Measurements from ENCODE around the gene NDUFA11. TPM values are rescaled to one million over a fixed set of nuclear protein-coding genes. Genes with fewer than 3 reads are reported as not detected.

The NDUFA11 gene
- total RNA-seq, 1 donor from 2014 or later: 253 TPM

- Mint-ChIP-seq H3K27me3 (no peaks in the 10 kb centered on the region), H3K36me3 (peaks cover 10% of the 10 kb centered on the region), H3K9me3 (no peaks in the 10 kb centered on the region), H3K4me3 (no peak overlapping the region), H3K4me1 (ENCODE audit: unreplicated experiment) (peaks cover 5% of the 10 kb centered on the region), H3K27ac (no peak overlapping the region)
- TF ChIP-seq CTCF (conservative IDR thresholded peaks at IDR 0.05): no peak
- no peak for DNase-seq (ENCODE audit: extremely low spot score, unreplicated experiment)
Observed at GRCh38 chr19:5897189-5897969, 6.2 kb downstream of the NDUFA11 start.

DNA sequence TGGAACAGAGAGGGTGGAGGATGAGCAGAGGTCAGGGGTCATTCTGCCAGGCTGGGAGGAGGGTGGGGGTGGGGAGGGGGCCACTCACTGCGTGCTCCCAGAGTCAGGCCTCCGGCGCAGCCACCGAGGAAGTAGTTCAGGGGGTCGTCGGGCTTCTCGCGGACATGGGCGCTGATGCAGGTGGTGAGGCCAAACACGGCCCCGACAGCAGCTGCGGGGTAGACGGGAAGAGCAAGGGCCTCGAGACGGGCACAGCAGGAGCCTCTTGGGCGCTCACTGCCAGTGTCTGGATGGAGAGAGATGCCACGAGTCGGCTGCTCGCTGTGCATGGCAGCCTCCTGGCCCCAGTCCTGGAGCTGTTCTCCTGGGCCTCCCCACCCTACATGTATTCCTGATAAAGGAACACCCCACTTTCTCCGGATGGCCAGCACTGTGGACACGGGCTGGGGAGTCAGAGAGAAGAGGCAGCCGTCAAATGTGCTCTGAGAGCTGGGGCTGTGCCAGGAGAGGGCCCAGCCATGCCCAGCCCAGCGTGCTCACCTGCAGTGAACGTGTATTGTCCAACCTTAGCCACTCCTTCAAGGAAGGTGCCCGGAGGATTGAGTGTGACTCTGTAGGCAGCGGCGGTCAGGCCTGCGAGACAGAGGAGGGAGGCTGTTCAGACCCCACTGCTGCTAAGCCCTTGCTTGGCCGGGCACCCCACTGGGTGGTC, 7.1 kb downstream of the NDUFA11 start:
- H3K27ac Mint-ChIP-seq: no peak overlapping the region
- no peak for TF ChIP-seq CTCF (conservative IDR thresholded peaks at IDR 0.05)
- no peak overlapping the region for H3K4me3 Mint-ChIP-seq
- no peaks in the 10 kb centered on the region for H3K27me3 Mint-ChIP-seq
- H3K36me3 Mint-ChIP-seq: peaks cover 10% of the 10 kb centered on the region
- peaks cover 5% of the 10 kb centered on the region for H3K4me1 Mint-ChIP-seq (ENCODE audit: unreplicated experiment)
- H3K9me3 Mint-ChIP-seq: no peaks in the 10 kb centered on the region
- DNase-seq (ENCODE audit: extremely low spot score, unreplicated experiment): no peak

GRCh38 chr19:5895890-5896289, 7.7 kb downstream of the NDUFA11 start:
- no peak for DNase-seq (ENCODE audit: extremely low spot score, unreplicated experiment)
- Mint-ChIP-seq H3K9me3 (no peaks in the 10 kb centered on the region), H3K36me3 (peaks cover 6% of the 10 kb centered on the region), H3K4me1 (ENCODE audit: unreplicated experiment) (peaks cover under 1% of the 10 kb centered on the region), H3K27me3 (no peaks in the 10 kb centered on the region), H3K27ac (no peak overlapping the region), H3K4me3 (no peak overlapping the region)
- no peak for TF ChIP-seq CTCF (conservative IDR thresholded peaks at IDR 0.05)

GRCh38 chr19:5895409-5895808, 8.2 kb downstream of the NDUFA11 start:
- no peak for DNase-seq (ENCODE audit: extremely low spot score, unreplicated experiment)
- Mint-ChIP-seq H3K4me3 (no peak overlapping the region), H3K36me3 (peaks cover 6% of the 10 kb centered on the region), H3K4me1 (ENCODE audit: unreplicated experiment) (no peaks in the 10 kb centered on the region), H3K27me3 (no peaks in the 10 kb centered on the region), H3K9me3 (no peaks in the 10 kb centered on the region), H3K27ac (no peak overlapping the region)
- TF ChIP-seq CTCF (conservative IDR thresholded peaks at IDR 0.05): no peak

GRCh38 chr19:5894704-5895349, 8.8 kb downstream of the NDUFA11 start:
- Mint-ChIP-seq H3K9me3 (no peaks in the 10 kb centered on the region), H3K4me1 (ENCODE audit: unreplicated experiment) (no peaks in the 10 kb centered on the region), H3K36me3 (peaks cover 3% of the 10 kb centered on the region), H3K27ac (no peak overlapping the region), H3K4me3 (no peak overlapping the region), H3K27me3 (no peaks in the 10 kb centered on the region)
- no peak for TF ChIP-seq CTCF (conservative IDR thresholded peaks at IDR 0.05)
- no peak for DNase-seq (ENCODE audit: extremely low spot score, unreplicated experiment)

Data from type B pancreatic cell (in vitro differentiated cells).